Endothelial cell of umbilical vein (primary cell): ENCODE results near the gene POLR2B. TPM values are rescaled to one million over a fixed set of nuclear protein-coding genes. Genes with fewer than 3 reads are reported as not detected.

ENCODE experiments used
- Bru-seq: library from RNA; stranded (reverse); fragments of 400-500 nt; gene quantifications from one replicate; lab custom pipeline; 2021; lab: Mats Ljungman, UMichigan
- BruChase-seq, 2 experiments: library from RNA; stranded (reverse); fragments of 400-500 nt; gene quantifications; one replicate each; lab custom pipeline; 2021; lab: Mats Ljungman, UMichigan
- BruUV-seq: library from RNA; stranded (reverse); fragments of 400-500 nt; replicated peaks from 2 replicates; lab custom pipeline; 2021; lab: Mats Ljungman, UMichigan
- CTCF ChIA-PET: fragments of 300-600, 350-600 bp; sonication (Branson Sonifier 250); formaldehyde crosslinking; loops from one replicate; lab custom pipeline; 2021; ENCODE audit warnings: antibody characterized with exemption, inconsistent platforms; lab: Charles Lee
- POLR2A ChIA-PET: fragments of 300-600, 350-600 bp; sonication (Branson Sonifier 250); formaldehyde crosslinking; loops from one replicate; lab custom pipeline; 2021; ENCODE audit warnings: antibody characterized with exemption, inconsistent platforms; lab: Charles Lee
- DNase-seq: peaks from one replicate; pipeline ENCODE4 v3.0.0-alpha.2; 2011; ENCODE audit warnings: low read depth, low spot score
- FAIRE-seq: peaks from 2 replicates; lab custom pipeline; 2011; peaks lifted over from hg19 to GRCh38; lab: Jason Lieb, UNC
- H2AFZ ChIP-seq: 2 replicates; pipeline ENCODE4 v1.6.0; 2012; ENCODE audit warnings: low read depth, low read length, control low read depth, inconsistent platforms
- H3K27ac ChIP-seq: 2 replicates; pipeline ENCODE4 v1.5.1; 2011; ENCODE audit warnings: low read depth, mild to moderate bottlenecking, control low read depth, low read length, moderate library complexity; ENCODE audit not compliant: insufficient read depth
- H3K27me3 ChIP-seq, 2 experiments: 2 replicates each; pipeline versions ENCODE4 v1.6.0 to v1.6.1; 2011; ENCODE audit warnings: low read length in 2 of 2, mixed read lengths in 1 of 2; ENCODE audit not compliant: control insufficient read depth in 2 of 2, insufficient read depth in 2 of 2
- H3K36me3 ChIP-seq, 2 experiments: 2 replicates in 1 of 2; 3 replicates in 1 of 2; pipeline ENCODE4 v1.5.1; 2011; ENCODE audit warnings: low read length in 2 of 2, mild to moderate bottlenecking in 1 of 2, moderate library complexity in 1 of 2; ENCODE audit not compliant: control insufficient read depth in 2 of 2, insufficient read depth in 2 of 2; ENCODE audit errors: extremely low read depth in 1 of 2
- H3K4me1 ChIP-seq: 3 replicates; pipeline ENCODE4 v1.5.1; 2011; ENCODE audit warnings: mild to moderate bottlenecking, low read length; ENCODE audit not compliant: control insufficient read depth, insufficient read depth; ENCODE audit errors: extremely low read depth
- H3K4me2 ChIP-seq: 2 replicates; pipeline ENCODE4 v1.6.1; 2011; ENCODE audit warnings: low read length, control low read depth, mixed read lengths; ENCODE audit not compliant: insufficient read depth
- H3K4me3 ChIP-seq, 3 experiments: fragments of 200-600 bp in 1 of 3; sonication (generic), shearing (Covaris generic) in 1 of 3; replicated peaks in 1 of 3; 2 replicates each; pipeline ENCODE4 v1.5.1; 2011 to 2016; ENCODE audit warnings: control low read depth in 3 of 3, low read length in 3 of 3, mild to moderate bottlenecking in 2 of 3, inconsistent platforms in 1 of 3, low read depth in 1 of 3, moderate library complexity in 1 of 3; ENCODE audit not compliant: insufficient read depth in 1 of 3
- H3K79me2 ChIP-seq: 2 replicates; pipeline ENCODE4 v1.6.0; 2012; ENCODE audit warnings: low read length, inconsistent platforms; ENCODE audit not compliant: control insufficient read depth, insufficient read depth
- H3K9ac ChIP-seq: replicated peaks from 2 replicates; pipeline ENCODE3; 2011; ENCODE audit warnings: low read length, control low read depth; ENCODE audit not compliant: insufficient read depth; ENCODE audit errors: extremely low read depth
- H3K9me1 ChIP-seq: replicated peaks from 3 replicates; pipeline ENCODE4 v1.6.0; 2011; ENCODE audit warnings: mild to moderate bottlenecking, low read length; ENCODE audit not compliant: control insufficient read depth, insufficient read depth; ENCODE audit errors: extremely low read depth
- H3K9me3 ChIP-seq: replicated peaks from 2 replicates; pipeline ENCODE4 v1.5.1; 2012; ENCODE audit warnings: low read length, inconsistent platforms; ENCODE audit not compliant: control insufficient read depth, insufficient read depth
- H4K20me1 ChIP-seq: replicated peaks from 2 replicates; pipeline ENCODE3; 2011; ENCODE audit warnings: mild to moderate bottlenecking, low read length; ENCODE audit not compliant: control insufficient read depth, insufficient read depth; ENCODE audit errors: extremely low read depth
- EZH2 ChIP-seq: IDR thresholded peaks from 2 replicates; pipeline ENCODE4 v1.6.1; 2012; ENCODE audit warnings: borderline replicate concordance, low read depth, mild to moderate bottlenecking, moderate library complexity, low read length, inconsistent platforms; ENCODE audit not compliant: severe bottlenecking
- FOS ChIP-seq: IDR thresholded peaks from 2 replicates; pipeline ENCODE4 v1.6.1; 2011; ENCODE audit warnings: mild to moderate bottlenecking, low read length, moderate library complexity, borderline replicate concordance; ENCODE audit not compliant: insufficient read depth
- GATA2 ChIP-seq: IDR thresholded peaks from 2 replicates; pipeline ENCODE4 v1.7.0; 2011; ENCODE audit warnings: low read depth, mild to moderate bottlenecking, moderate library complexity, mixed read lengths, low read length; ENCODE audit not compliant: insufficient read length, insufficient read depth
- JUN ChIP-seq: IDR thresholded peaks from 2 replicates; pipeline ENCODE4 v1.6.1; 2011; ENCODE audit warnings: borderline replicate concordance, low read depth; ENCODE audit not compliant: insufficient read length, insufficient read depth
- MYC ChIP-seq: IDR thresholded peaks from one replicate; pipeline ENCODE4 v1.6.1; 2011; ENCODE audit warnings: mild to moderate bottlenecking, low read depth, low read length
- POLR2A ChIP-seq: IDR thresholded peaks from 2 replicates; pipeline ENCODE4 v1.6.1; 2012; ENCODE audit warnings: low read depth, mild to moderate bottlenecking, control low read depth, low read length
- POLR2AphosphoS5 ChIP-seq: IDR thresholded peaks from 2 replicates; pipeline ENCODE4 v1.6.1; 2012; ENCODE audit warnings: low read depth, mild to moderate bottlenecking, control low read depth, low read length, moderate library complexity; ENCODE audit not compliant: insufficient read depth
- dilution Hi-C: fragments of 300-500 bp; cut with MboI; formaldehyde crosslinking; loops from one replicate; pipeline ENCODE4 v1.15.0; 2019; ENCODE audit warnings: low sequenced_read_pairs; ENCODE audit not compliant: extremely low pct_ligation_motif_present
- intact Hi-C: fragments of 100-400 bp; cut with micrococcal nuclease; formaldehyde crosslinking; loops from one replicate; pipeline ENCODE4 v1.10.0; 2022
- long read RNA-seq: library from polyadenylated mRNA; stranded (forward); transcript quantifications from one replicate; pipeline ENCODE4 v2.0.0, GENCODE V29; 2021
- polyA minus RNA-seq, 3 experiments: library from RNA; depleted of rRNA, polyadenylated mRNA; stranded (reverse); fragments of >200 nt; gene quantifications; 1 replicate in 1 of 3; 2 replicates in 2 of 3; pipeline ENCODE4 v1.2.3, GENCODE V29; 2011
- polyA plus RNA-seq, 4 experiments: library from polyadenylated mRNA; depleted of rRNA in 3 of 4; stranded (reverse) in 3 of 4; unstranded in 1 of 4; fragments of >200 nt; gene quantifications; 2 replicates each; pipeline versions ENCODE4 v1.2.1 to v1.2.3, GENCODE V29; 2011 to 2012; ENCODE audit warnings: missing spikeins in 1 of 4
- total RNA-seq: library from RNA; stranded (reverse); gene quantifications from 2 replicates; pipeline ENCODE4 v1.2.3, GENCODE V29; 2021
- TF ChIP-seq, protein P1 (sequence below): IDR thresholded peaks from 2 replicates; pipeline ENCODE4 v1.6.1; 2011; ENCODE audit not compliant: insufficient read depth, insufficient read length
- TF ChIP-seq, protein P2 (sequence below), 2 donors: IDR thresholded peaks; 1 replicate in 1 of 2; 2 replicates in 1 of 2; pipeline ENCODE4 v1.5.1; 2011; ENCODE audit warnings: low read length in 2 of 2, mild to moderate bottlenecking in 2 of 2, moderate library complexity in 2 of 2, control low read depth in 1 of 2, inconsistent platforms in 1 of 2, low read depth in 1 of 2; ENCODE audit not compliant: insufficient read depth in 1 of 2; ENCODE audit errors: extremely low read depth in 1 of 2

Gene POLR2B
- total RNA-seq (140 and 148 TPM in 2 replicates), polyA plus RNA-seq (58.1 and 75.5 TPM in 2 replicates), polyA minus RNA-seq (150 and 157 TPM in 2 replicates), Bru-seq, nascent RNA (percentile 95 among the genes with signal in this experiment), BruChase-seq, experiment 1, labeled RNA remaining after a 6-hour chase (percentile 97 among the genes with signal in this experiment), BruChase-seq, experiment 2, labeled RNA remaining after a 2-hour chase (percentile 95 among the genes with signal in this experiment)
- polyA plus RNA-seq (2011; cell fraction: cytosol; rRNA removed) = 66.3 and 76.8 TPM in 2 replicates
- polyA plus RNA-seq (2011; cell fraction: nucleus; rRNA removed) = 226 and 273 TPM in 2 replicates
- polyA plus RNA-seq (2012) = 97.3 and 135 TPM in 2 replicates
- 23.2 TPM for polyA minus RNA-seq (2011; cell fraction: cytosol; rRNA and poly(A)+ RNA removed)
- polyA minus RNA-seq (2011; cell fraction: nucleus; rRNA and poly(A)+ RNA removed) = 120 and 166 TPM in 2 replicates
- long read RNA-seq, transcript POLR2B-201 (25 exons, 3,748 nt) = major isoform, 131 of 193 reads
- long read RNA-seq, partial matches to known transcripts = 29 of 193 reads
- long read RNA-seq, other reads (novel, unspliced or antisense) = 31 of 193 reads

DNA sequence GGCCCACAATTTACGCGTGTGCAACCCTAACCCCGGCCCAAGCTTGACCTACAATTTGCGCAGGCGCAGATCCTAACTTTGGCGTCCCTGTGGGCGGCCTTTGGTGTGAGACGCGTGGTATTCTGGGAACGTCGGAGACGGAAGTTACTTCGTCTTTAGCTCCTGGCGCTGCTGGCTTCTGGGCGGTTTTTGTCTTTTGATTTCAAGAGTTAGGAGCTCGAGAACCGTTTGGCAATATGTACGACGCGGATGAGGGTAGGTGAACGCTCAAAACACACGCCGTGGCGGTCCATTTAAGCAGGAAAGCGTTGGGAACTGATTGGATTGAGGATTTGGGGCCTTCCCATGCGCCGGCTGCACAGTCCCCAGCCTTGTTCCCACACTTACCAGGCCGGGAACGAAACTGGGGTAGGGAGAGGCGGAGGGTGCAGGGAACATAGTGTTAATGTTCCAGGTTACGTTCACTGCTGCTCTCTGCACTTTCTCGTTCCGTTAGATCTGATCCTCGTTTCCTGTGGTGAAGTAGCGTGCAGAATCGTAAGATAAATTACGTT, at the start of gene POLR2B:
TSS of gene POLR2B (plus strand) at position 147 of the 554 bp plus-strand sequence. CDS start at position 237, 90 bp downstream.
- TF ChIP-seq GATA2 (no peak), POLR2A (peak; percentile 91), JUN (no peak), MYC (no peak), FOS (no peak), POLR2AphosphoS5 (peak; percentile 71), EZH2 (no peak)
- TF ChIP-seq, protein P1, sequence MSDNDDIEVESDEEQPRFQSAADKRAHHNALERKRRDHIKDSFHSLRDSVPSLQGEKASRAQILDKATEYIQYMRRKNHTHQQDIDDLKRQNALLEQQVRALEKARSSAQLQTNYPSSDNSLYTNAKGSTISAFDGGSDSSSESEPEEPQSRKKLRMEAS = no peak
- TF ChIP-seq, protein P2, sequence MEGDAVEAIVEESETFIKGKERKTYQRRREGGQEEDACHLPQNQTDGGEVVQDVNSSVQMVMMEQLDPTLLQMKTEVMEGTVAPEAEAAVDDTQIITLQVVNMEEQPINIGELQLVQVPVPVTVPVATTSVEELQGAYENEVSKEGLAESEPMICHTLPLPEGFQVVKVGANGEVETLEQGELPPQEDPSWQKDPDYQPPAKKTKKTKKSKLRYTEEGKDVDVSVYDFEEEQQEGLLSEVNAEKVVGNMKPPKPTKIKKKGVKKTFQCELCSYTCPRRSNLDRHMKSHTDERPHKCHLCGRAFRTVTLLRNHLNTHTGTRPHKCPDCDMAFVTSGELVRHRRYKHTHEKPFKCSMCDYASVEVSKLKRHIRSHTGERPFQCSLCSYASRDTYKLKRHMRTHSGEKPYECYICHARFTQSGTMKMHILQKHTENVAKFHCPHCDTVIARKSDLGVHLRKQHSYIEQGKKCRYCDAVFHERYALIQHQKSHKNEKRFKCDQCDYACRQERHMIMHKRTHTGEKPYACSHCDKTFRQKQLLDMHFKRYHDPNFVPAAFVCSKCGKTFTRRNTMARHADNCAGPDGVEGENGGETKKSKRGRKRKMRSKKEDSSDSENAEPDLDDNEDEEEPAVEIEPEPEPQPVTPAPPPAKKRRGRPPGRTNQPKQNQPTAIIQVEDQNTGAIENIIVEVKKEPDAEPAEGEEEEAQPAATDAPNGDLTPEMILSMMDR (IDR thresholded peaks at IDR 0.05; ENCODE audit: extremely low read depth in 1 of 2, insufficient read depth in 1 of 2, low read depth in 1 of 2, low read length in 2 of 2) = no peak
- ChIA-PET POLR2A (interaction anchor here (1.0 to 1.4 kb wide), 2 partner anchors 17 to 71 kb away, joined by 5 to 6 read pairs; partner anchors contain the start of gene REST), CTCF (interaction anchor here (1.0 to 2.1 kb wide), 3 partner anchors 10 to 70 kb away, joined by 3 to 6 read pairs (median 5); no protein-coding TSS in a partner anchor)
- Histone ChIP-seq H3K9me1 (no peaks in the 10 kb centered on the region), H4K20me1 (no peaks in the 10 kb centered on the region), H3K9me3 (no peaks in the 10 kb centered on the region), H3K4me2 (peak within 1 kb of the TSS; percentile 95), H3K27me3 (no peaks in the 10 kb centered on the region), H3K9ac (peak within 1 kb of the TSS; percentile 82), H3K36me3 (peaks cover 0 to 5% of the 10 kb centered on the region in 2 experiments), H3K4me3 (peak within 1 kb of the TSS; percentile 14 to 93 (median 88)), H3K27ac (peak within 1 kb of the TSS; percentile 100), H2AFZ (peak within 1 kb of the TSS; percentile 19), H3K4me1 (peaks cover 37% of the 10 kb centered on the region), H3K79me2 (peaks cover 73% of the 10 kb centered on the region)
- dilution Hi-C loops = no loop called here
- DNase-seq = peak; percentile 95
- FAIRE-seq = peak; percentile 74
- intact Hi-C loops = loop anchor here (2.0 kb wide), 1 partner anchor 102 kb away; no protein-coding TSS in a partner anchor
- TSS peak; percentile 53 for BruUV-seq
